ENCODE measurements around the gene EIF4A2.
"Not testable (repeated sequence)": the region's sequence is repeated elsewhere in the genome, so short reads cannot be mapped to it uniquely, and the experiment has no call there.

EIF4A2 gene

DNA sequence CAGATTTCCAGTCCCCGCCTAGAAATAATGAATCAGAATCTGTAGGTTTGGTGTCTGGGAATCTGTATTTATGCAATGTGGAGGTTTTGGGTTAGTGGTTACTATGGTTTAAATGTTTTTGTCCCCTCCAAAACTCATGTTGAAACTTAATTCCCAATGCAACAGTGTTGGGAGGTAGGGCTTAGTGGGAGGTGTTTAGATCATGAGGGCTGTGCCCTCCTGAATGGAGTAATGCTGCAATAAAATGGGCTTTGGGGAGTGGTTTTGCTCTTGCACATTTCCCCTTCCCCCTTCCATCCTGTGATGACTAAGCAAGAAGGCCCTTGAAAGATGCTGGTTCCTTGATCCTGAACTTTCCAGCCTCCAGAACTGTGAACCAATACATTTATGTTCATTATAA lies 32.1 kb downstream of the EIF4A2 start:
- TF ChIP-seq, protein P1, sequence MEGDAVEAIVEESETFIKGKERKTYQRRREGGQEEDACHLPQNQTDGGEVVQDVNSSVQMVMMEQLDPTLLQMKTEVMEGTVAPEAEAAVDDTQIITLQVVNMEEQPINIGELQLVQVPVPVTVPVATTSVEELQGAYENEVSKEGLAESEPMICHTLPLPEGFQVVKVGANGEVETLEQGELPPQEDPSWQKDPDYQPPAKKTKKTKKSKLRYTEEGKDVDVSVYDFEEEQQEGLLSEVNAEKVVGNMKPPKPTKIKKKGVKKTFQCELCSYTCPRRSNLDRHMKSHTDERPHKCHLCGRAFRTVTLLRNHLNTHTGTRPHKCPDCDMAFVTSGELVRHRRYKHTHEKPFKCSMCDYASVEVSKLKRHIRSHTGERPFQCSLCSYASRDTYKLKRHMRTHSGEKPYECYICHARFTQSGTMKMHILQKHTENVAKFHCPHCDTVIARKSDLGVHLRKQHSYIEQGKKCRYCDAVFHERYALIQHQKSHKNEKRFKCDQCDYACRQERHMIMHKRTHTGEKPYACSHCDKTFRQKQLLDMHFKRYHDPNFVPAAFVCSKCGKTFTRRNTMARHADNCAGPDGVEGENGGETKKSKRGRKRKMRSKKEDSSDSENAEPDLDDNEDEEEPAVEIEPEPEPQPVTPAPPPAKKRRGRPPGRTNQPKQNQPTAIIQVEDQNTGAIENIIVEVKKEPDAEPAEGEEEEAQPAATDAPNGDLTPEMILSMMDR (conservative IDR thresholded peaks at IDR 0.05): no peak
- no peak overlapping the region for H3K27ac ChIP-seq

DNA sequence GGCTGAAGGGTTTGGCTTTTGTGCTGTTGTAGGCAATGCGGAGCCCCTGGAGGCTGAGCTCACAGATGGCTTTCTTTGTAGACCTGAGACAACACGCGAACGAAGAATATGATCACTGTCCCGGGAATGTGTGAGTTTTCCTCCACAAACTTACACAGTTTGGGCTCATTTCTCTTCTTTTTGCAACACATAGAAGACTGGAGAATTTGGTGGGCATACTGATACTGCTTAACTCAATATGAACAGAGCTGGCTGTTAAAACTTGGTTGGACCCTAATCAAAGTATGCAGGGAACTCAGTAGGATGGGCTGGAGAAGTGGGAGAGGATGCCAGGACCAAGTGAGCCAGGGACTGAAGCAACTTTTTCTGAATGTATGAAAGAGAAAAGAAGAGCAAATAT lies 35.1 kb downstream of the EIF4A2 start:
- H3K27ac ChIP-seq: no peak overlapping the region
- TF ChIP-seq, protein P1 (conservative IDR thresholded peaks at IDR 0.05): no peak

DNA sequence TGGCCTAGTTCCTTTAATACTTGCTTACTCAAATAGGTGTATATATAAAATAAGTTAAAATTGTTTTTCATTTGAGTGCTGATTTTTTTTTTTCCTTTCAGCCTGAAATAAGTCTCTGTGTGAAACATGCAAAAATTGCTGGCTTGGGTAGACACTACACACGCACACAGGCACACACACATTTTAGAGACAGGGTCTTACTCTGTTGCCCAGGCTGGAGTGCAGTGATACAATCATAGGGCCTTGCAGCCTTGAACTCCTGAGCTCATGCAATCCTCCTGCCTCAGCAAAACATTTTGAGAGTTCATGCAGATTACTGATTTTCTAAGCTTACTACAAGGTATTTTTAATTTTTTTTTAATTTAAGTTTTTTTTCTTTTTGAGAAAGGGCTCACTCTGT lies 35.6 kb downstream of the EIF4A2 start:
- no peak overlapping the region for H3K27ac ChIP-seq
- TF ChIP-seq, protein P1 (conservative IDR thresholded peaks at IDR 0.05): no peak

DNA sequence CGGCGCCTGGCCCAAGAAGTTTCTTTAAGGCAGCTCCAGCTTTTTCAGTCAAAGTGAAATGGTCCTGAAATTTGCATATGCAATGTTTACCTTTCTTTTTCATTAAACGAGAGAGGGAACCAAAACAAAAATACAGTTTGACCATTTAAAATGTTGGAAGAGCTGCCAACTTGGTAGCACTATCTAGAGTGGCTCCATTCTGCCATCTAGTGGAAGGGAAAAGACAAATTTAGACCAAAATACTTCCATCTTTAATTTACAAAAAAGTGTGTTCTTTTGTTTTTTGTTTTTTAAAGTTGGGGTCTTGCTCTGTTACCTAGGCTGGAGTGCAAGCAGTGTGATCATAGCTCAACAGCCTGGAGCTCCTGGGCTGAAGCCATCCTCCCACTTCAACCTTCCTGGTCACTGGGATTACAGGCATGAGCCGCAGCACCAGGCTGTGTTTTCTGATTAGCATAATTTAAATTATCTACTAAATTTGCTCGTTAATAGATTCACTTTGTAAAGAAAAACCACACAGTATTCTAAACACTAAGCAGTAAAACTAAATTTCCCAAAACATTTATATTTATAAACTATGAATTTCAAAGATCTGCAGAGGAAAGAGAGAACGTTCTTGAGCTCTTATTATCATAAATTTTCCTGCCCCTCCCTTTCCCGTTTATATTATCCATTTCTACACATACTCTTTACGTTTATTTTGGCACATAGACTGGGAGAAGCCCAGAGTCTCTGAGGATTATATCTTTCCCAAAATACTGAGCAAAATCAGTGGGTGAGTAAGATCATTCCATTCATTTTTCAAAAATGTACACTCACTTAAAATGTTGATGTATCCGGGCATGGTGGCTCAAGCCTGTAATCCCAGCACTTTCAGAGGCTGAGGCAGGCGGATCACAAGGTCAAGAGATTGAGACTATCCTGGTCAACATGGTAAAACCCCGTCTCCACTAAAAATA lies 38.3 kb downstream of the EIF4A2 start:
- no peak overlapping the region for H3K27ac ChIP-seq
- TF ChIP-seq, protein P1 (conservative IDR thresholded peaks at IDR 0.05): peak; percentile 82

DNA sequence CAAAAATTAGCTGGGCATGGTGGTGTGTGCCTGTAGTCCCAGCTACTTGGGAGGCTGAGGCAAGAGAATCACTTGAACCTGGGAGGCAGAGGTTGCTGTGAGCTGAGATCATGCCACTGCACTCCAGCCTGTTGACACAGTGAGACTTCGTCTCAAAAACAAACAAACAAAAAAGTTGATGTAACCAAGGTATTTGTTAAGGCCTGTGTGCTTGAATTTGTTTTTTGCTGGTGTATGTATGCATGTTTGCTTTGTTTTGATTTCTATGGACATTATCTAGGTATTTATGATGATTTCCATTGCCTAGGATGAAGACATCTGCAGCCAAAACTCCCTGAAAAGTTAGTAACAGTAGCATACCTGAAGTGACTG lies 39.0 kb downstream of the EIF4A2 start:
- H3K27ac ChIP-seq: not testable (repeated sequence)

DNA sequence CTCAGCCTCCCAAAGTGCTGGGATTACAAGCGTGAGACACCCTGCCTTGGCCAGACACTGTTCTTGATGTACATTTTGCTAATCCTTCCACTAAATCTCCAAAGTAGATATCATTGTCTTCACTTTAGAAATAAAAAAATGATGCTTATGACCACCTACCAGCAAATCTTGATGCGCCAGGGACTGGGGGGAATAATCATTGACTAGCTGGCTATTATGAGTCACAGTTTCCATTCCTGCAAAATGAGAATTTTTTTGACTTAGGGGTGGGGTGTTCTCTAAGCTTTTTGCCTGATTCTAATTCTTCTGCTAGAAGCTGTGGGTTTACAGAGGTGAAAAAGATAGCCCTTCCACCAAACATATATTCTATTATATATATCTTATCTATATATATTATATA lies 40.0 kb downstream of the EIF4A2 start:
- TF ChIP-seq, protein P1 (conservative IDR thresholded peaks at IDR 0.05): no peak
- no peak overlapping the region for H3K27ac ChIP-seq

DNA sequence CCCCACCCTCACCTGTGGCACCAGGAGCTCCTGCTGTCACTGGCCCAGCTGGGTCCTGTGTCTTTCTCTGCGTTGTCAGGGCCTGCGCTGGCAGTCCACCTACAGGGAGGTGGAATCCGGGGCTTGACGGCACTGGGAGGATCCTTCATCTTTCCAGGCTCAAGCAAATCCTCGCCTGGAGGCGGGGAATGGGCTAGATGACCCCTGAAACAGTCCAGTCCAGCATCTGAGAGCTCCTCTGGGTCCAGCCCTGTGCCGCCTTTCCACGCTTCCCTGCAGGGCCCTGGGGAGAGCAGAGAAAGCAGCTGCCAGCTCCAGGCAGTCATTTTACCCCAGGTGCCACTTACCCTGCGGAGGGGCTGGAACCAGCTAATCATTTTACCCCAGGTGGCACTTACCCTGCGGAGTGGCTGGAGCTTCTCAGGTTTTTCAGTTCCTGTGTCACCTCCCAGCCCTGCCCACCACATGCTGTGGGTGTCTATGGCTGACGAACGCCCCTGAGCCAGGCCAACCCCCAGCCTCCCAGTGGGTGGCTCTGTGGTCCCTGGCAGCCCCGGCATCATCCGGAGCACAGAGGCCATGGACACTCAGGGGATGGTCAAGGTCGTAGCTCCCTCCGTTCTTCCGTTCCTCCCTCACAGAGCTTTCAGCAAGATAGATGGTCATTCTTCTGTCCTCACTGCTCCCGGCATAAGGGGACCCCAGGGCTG lies 41.2 kb downstream of the EIF4A2 start:
- TF ChIP-seq, protein P1 (conservative IDR thresholded peaks at IDR 0.05): no peak
- H3K27ac ChIP-seq: no peak overlapping the region
